ENCODE data around the gene KRTAP4-11.

Gene KRTAP4-11

DNA sequence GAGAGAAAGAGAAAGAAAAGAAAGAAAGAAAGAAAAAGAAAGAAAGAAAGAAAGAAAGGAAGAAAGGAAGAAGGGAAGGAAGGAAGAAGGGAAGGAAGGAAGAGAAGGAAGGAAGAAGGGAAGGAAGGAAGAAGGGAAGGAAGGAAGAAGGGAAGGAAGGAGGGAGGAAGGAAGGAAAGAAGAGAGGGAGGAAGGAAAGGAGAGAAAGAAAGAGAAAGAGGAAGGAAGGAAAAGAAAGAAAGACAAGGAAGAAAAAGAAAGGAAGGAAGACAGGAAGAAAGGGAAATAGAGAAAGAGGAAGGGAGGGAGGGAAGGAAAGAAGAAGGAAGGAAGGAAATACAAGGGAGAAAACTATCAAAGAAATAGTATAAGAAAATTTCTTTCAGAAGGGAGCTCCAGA, 41.4 kb downstream of the KRTAP4-11 start:
- H3K4me3 ChIP-seq (ENCODE audit: low read depth, low read length) = no peak overlapping the region
- TF ChIP-seq POLR2A (IDR thresholded peaks at IDR 0.05; ENCODE audit: extremely low read depth, insufficient read length) = no peak
- TF ChIP-seq, protein P1, sequence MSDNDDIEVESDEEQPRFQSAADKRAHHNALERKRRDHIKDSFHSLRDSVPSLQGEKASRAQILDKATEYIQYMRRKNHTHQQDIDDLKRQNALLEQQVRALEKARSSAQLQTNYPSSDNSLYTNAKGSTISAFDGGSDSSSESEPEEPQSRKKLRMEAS (IDR thresholded peaks at IDR 0.05; ENCODE audit: low read depth, low read length) = no peak
- DNase-seq (ENCODE audit: low read depth) = no peak

DNA sequence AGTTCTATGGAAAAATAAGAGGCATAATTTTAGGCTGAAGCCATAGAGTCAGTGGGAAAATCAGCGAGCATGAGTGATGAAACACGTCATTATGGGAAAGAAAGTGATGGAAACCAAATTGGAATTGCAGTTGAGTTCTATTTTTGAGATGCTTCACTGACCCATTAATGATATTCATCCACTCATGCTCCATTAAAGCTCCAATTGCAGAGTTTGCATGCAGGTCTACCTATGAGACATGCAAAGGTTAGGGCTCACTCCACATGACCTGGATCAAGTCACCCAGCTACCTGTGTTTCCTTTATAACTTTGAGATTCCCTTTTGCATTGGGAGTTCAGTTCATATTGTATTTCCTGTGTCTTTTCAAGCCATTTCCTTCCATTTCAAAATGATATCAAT, 44.5 kb downstream of the KRTAP4-11 start:
- DNase-seq (ENCODE audit: low read depth) = no peak
- TF ChIP-seq, protein P1 (IDR thresholded peaks at IDR 0.05; ENCODE audit: low read depth, low read length) = no peak
- TF ChIP-seq MYC (IDR thresholded peaks at IDR 0.05; ENCODE audit: low read depth, low read length) = no peak
- H3K4me3 ChIP-seq (ENCODE audit: low read depth, low read length) = no peak overlapping the region

DNA sequence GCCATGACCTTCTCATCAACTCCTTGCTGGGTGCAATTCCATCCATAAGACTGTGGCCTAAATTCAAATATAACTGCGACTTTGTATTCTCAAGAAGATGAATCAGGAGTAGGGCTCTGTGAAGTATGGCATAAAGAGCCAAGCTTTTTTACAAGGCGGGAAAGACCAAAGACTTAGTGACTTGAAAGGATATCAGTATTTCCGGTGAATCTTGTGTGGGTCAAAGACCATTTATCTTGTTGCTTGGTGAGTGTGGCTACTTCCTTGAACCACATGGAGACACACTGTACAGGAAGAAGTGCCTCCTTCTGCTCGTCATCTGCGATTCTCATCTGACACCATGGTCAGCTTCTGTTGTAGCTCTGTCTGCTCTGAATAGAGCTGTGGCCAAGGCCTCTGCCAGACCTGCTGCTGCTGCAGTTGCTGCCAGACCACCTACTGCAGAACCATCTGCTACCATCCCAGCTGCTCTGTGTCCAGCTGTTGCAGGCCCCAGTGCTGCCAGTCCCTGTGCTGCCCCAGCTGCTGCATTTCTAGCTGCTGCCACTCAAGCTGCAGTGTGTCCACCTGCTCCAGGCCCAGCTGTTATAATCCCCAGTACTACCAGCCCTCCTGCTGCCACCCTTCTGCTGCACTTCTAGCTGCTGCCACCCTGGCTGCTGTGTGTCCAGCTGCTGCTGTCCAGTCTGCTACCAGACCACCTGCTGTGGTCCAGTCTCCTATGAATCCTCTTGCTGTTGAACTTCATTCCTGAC, 46.4 kb downstream of the KRTAP4-11 start:
- TF ChIP-seq POLR2A (IDR thresholded peaks at IDR 0.05; ENCODE audit: extremely low read depth, insufficient read length) (no peak), MYC (IDR thresholded peaks at IDR 0.05; ENCODE audit: low read depth, low read length) (no peak)
- TF ChIP-seq, protein P2, sequence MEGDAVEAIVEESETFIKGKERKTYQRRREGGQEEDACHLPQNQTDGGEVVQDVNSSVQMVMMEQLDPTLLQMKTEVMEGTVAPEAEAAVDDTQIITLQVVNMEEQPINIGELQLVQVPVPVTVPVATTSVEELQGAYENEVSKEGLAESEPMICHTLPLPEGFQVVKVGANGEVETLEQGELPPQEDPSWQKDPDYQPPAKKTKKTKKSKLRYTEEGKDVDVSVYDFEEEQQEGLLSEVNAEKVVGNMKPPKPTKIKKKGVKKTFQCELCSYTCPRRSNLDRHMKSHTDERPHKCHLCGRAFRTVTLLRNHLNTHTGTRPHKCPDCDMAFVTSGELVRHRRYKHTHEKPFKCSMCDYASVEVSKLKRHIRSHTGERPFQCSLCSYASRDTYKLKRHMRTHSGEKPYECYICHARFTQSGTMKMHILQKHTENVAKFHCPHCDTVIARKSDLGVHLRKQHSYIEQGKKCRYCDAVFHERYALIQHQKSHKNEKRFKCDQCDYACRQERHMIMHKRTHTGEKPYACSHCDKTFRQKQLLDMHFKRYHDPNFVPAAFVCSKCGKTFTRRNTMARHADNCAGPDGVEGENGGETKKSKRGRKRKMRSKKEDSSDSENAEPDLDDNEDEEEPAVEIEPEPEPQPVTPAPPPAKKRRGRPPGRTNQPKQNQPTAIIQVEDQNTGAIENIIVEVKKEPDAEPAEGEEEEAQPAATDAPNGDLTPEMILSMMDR (IDR thresholded peaks at IDR 0.05; ENCODE audit: low read depth, low read length) = no peak
- TF ChIP-seq, protein P1 (IDR thresholded peaks at IDR 0.05; ENCODE audit: low read depth, low read length) = no peak
- DNase-seq (ENCODE audit: low read depth) = no peak

DNA sequence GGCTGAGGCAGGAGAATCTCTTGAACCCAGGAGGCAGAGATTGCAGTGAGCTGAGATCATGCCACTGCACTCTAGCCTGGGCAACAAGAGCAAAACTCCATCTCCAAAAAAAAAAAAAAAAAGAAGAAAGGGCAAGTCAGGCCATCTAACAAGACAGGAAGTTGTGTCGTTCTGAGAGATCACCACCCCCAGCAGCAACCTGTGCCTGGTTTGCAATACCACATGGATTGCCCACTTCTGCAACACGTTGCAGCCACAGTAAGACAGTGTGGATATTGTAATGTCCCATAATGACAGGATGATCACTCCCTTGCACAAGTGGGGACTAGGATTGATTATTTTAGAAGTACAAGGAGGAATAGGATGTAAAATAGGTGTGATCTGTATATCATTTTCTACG, 49.1 kb downstream of the KRTAP4-11 start:
- no peak overlapping the region for H3K4me3 ChIP-seq (ENCODE audit: low read depth, low read length)
- no peak for TF ChIP-seq MYC (IDR thresholded peaks at IDR 0.05; ENCODE audit: low read depth, low read length)
- TF ChIP-seq, protein P1 (IDR thresholded peaks at IDR 0.05; ENCODE audit: low read depth, low read length) = no peak
- TF ChIP-seq, protein P2 (IDR thresholded peaks at IDR 0.05; ENCODE audit: low read depth, low read length) = no peak
- TF ChIP-seq POLR2A (IDR thresholded peaks at IDR 0.05; ENCODE audit: extremely low read depth, insufficient read length) = no peak
- DNase-seq (ENCODE audit: low read depth) = no peak

More for the DNA sequence above, 46.4 kb downstream of the KRTAP4-11 start:
- no peak overlapping the region for H3K4me3 ChIP-seq (ENCODE audit: low read depth, low read length)

DNA sequence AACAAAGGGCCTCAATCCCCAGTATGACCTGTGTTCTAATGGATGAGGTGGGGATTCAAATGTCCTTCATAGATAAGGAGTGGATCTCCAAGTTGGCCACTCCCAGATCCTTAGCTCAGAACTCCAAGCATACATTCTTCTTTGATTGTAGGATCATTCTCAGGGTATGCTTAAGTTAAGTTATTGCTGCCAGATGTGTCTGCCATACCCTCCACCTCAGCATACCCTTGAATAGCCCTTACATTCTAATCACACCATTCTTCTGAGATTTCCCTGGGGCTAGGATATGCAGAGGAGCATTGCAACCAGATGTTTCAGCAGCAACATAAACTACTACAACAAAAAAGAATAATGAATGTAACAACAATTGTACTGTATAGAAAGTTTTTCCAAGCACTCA, 50.9 kb downstream of the KRTAP4-11 start:
- no peak for DNase-seq (ENCODE audit: low read depth)
- no peak overlapping the region for H3K4me3 ChIP-seq (ENCODE audit: low read depth, low read length)
- TF ChIP-seq, protein P2 (IDR thresholded peaks at IDR 0.05; ENCODE audit: low read depth, low read length) = no peak
- TF ChIP-seq POLR2A (IDR thresholded peaks at IDR 0.05; ENCODE audit: extremely low read depth, insufficient read length) (no peak), MYC (IDR thresholded peaks at IDR 0.05; ENCODE audit: low read depth, low read length) (no peak)
